RPMI8226 (cell line): ENCODE results near the gene OR8K1.

Source experiments
- DNase-seq: peaks from one replicate; pipeline ENCODE4 v3.0.0-alpha.2; 2015

Gene OR8K1

GRCh38 chr11:56345739-56346138 is at the start of gene OR8K1:
Gene OR8K1 (plus strand): TSS chr11:56346039. CDS start chr11:56346039, 0 bp downstream.
- DNase-seq: no peak

- DNase-seq: no peak
Observed at GRCh38 chr11:56296898-56297297, 48.9 kb upstream of the OR8K1 start.

GRCh38 chr11:56307836-56308235 is 38.0 kb upstream of the OR8K1 start:
- no peak for DNase-seq

- DNase-seq: no peak
Observed at GRCh38 chr11:56314844-56315243, 31.0 kb upstream of the OR8K1 start, which contains the start of gene OR8K3. Gene OR8K3 (plus strand): TSS chr11:56315144. CDS start chr11:56318307, 3,163 bp downstream.

DNA sequence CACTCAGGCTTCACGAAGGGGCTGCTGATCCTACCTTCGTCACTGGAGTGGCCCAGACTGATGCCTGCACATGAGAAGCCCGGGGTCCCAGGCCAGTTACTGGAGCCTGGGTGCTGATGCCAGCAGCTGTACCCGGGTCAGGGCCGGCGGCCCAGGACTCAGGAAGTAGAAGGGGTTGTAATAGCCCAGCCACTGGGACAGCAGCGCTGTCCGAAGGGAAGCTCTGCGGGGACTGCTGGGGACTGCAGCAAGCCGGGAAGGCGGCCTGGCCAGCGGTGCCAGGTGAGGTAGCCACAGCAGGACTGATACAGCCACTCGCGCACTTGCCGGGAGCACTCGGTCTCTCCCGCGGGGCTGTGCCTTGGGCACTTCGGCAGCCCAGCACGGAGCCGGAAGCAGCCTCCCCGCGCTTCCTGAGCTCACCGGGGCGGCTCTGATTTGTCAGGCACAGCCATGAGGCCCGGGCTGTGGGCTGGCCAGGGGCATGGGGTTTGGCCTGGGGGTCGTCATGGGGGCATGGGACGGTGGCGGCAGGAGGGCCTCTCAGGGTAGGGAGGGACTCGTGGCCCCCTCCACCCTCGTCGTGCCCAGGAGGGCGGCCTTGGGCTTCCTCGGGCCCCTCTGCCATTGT is 13.9 kb upstream of the OR8K1 start:
- DNase-seq: peak; percentile 39

DNA sequence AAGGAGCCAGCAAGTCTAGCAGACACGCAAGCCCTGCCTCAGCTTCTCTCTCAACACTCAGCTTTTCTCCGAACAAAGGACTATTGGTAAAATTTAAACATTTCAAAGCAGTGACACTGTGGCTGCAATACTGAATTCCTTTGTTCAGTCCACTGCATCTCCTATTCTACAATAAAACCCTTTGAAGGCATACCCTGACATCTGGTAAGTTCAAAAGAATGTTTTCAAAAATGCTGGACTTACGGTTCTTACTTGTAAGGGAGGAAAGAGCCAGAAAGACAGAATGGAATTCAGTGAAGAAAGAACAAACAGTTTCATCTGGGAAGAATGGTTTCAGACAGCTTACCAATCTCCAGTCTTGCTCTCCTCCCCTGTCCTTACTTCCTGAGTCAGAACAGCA is 12.7 kb upstream of the OR8K1 start:
- no peak for DNase-seq

GRCh38 chr11:56340289-56340688 is 5.5 kb upstream of the OR8K1 start:
- DNase-seq: no peak

DNA sequence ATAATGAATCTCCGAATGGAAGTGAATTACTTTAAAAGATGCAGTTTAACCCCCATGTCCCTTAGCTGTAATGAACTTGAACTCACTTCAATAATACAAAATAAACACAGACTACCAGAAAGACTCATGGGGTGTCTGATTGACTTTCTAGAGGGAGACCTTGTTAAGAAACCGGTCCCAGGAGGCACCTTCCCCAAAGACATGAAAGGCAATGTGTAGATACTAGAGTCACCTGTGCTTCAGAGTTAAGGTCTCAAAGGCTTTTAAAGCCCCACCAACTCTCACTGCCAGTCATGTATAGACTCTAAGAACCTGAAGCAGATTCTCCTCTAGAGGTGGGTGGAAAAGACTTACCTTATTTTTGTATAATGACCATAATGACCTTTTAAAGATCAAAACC is 8.2 kb downstream of the OR8K1 start, which contains the start of gene OR8J1:
TSS of gene OR8J1 (plus strand) at position 301 of the 400 bp plus-strand sequence. CDS start 5,956 bp downstream, outside the sequence.
- no peak for DNase-seq

DNA sequence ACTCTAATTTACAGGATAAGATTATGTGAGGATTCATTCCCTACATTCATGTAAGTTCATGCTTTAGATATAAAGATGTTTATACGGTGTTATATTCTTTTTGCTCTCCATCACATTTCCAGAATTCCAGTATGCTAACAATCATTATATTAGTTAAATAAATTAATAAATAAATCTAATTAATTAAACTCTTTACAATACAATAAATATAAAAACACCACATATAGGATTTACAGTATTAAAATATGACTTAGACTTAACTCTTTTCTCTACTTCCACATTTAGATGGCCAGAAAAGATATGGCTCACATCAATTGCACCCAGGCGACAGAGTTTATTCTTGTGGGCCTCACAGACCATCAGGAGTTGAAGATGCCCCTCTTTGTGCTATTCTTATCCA is 29.5 kb downstream of the OR8K1 start, which contains the start of gene OR8U1:
TSS of gene OR8U1 (plus strand) at position 301 of the 400 bp plus-strand sequence. CDS start at position 301, 0 bp downstream.
- no peak for DNase-seq

- DNase-seq: no peak
Observed at GRCh38 chr11:56380120-56380519, 34.3 kb downstream of the OR8K1 start.

- no peak for DNase-seq
Observed at GRCh38 chr11:56394381-56394780, 48.5 kb downstream of the OR8K1 start.

GRCh38 chr11:56396047-56396446 is 50.2 kb downstream of the OR8K1 start:
- DNase-seq: peak; percentile 6
